GM12874 (cell line): Measurements from ENCODE around the gene C1QTNF7.

Experiments used
- TF ChIP-seq, protein P1 (sequence below): IDR thresholded peaks from 2 replicates; pipeline ENCODE4 v1.5.1; 2011; ENCODE audit warnings: low read depth, mild to moderate bottlenecking, control low read depth, low read length, moderate library complexity; ENCODE audit not compliant: insufficient read depth

C1QTNF7 gene

DNA sequence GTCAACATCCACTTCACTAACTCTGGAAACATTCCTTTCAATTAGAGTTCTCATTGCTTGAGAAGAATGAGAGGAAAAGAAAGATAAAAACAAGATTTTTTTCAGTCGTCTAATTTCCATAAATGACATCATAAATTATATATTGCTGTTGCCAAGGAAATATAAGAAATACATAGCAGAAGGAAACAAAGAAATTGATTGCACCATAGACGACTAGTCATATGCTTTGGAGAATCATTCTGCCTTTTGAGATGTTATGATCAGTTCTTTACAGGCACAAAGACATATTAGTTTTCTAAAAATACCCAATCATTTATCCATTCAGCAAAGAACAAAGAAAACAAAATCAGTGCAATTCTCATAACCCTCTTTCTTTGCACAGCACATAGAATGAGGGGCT is 672 bp upstream of the C1QTNF7 start:
- TF ChIP-seq, protein P1, sequence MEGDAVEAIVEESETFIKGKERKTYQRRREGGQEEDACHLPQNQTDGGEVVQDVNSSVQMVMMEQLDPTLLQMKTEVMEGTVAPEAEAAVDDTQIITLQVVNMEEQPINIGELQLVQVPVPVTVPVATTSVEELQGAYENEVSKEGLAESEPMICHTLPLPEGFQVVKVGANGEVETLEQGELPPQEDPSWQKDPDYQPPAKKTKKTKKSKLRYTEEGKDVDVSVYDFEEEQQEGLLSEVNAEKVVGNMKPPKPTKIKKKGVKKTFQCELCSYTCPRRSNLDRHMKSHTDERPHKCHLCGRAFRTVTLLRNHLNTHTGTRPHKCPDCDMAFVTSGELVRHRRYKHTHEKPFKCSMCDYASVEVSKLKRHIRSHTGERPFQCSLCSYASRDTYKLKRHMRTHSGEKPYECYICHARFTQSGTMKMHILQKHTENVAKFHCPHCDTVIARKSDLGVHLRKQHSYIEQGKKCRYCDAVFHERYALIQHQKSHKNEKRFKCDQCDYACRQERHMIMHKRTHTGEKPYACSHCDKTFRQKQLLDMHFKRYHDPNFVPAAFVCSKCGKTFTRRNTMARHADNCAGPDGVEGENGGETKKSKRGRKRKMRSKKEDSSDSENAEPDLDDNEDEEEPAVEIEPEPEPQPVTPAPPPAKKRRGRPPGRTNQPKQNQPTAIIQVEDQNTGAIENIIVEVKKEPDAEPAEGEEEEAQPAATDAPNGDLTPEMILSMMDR = no peak

DNA sequence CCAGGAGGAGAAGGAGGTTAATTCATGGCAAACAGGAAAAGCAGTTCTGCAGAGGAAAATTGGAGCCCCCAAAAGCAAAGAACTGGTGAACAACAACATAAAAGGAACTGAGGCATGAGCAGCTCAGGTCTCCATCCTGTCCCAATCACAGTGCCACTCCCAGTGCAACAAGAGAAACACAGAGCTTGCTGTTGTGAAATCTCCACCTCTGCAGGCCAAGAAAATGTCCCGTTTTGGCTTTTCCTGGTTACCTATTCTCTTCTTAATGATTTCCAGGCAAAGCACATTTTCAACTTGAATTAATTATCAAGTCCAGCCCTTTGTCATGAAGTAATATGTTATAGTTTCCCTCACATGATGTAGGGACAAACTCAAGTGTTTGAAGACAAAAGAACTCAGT is 778 bp downstream of the C1QTNF7 start:
- TF ChIP-seq, protein P1 = no peak

DNA sequence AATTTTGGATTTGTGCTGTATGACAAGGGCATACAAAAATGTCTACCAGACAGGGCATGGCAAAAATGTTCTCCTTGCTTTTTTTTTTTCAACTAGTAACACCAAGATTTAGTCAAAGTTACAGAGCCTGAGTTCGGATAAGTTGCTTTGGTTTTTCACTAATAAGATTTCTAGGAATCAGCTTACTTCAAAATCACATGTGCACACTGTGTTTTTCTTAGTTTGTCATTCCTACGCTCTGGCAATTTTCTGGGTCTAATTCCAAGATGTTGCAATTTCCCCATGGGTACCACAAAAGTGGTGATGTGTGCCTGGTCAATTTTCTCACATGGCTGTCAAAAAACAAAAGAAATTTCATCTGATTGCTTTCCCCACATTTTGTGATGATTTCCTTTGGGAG is 6.3 kb downstream of the C1QTNF7 start:
- TF ChIP-seq, protein P1 = no peak

DNA sequence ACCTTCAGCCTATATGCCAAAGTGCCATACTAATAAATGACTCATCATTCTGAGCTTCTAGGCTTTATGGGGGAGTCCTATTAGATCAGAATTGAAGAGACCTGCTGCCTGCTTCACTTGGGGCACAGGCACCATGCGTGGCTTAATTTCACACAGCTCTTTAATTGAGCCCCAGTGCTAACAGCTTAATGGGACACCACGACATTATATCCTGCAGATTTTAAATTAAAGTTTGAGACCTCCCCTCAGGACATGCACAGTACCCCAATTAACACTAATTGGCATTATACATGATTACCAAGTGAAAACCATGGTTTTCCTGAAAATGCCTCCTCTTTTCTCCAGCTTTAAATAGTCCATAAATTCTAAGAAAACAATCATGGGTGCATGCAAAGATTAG is 6.8 kb downstream of the C1QTNF7 start:
- TF ChIP-seq, protein P1 = no peak

DNA sequence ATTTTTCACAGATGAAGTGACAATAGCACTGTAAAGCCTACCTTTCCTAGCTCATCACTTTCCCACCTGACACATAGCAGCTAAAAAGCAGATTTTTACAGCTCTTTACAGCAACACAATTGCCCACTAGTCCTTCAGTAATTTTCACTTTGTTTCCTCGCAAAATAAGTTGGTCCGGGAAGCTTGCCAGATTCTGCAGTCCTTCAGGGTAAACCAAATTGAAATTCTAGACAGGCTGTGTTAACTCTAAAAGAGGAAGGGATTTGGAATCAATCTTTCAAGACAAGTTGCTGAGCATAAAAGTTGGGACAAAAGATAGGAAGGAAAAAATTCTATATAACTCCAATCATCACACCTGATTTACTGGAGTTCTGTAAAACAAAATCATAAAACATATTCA is 8.7 kb downstream of the C1QTNF7 start:
- TF ChIP-seq, protein P1 = no peak

DNA sequence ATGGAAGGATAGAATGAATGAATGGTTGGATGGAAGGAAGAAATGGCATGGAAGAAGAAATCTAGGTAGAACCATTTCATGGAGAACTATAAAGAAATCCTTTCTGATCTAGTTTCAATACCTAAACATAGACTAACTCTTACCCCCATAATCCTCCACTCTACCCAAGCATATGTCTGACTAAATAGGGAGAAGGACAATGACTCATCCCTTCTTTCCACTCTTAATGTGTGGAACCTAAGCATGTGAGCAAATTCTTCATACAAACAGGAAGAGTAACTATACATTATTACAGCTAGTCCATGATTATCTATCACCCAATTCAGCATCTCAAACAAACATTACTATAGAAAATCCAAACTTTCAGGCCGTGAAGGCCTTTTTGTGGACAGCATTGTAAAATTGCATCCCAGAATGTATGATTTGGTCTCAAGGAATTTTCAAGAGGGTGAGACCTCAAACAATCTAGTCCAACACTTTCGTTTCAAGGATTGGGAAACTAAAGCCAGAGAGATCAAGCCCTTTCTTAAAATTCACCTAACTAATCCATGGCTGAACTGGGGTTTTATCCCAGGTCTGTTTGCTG is 11.2 kb downstream of the C1QTNF7 start:
- TF ChIP-seq, protein P1 = no peak

DNA sequence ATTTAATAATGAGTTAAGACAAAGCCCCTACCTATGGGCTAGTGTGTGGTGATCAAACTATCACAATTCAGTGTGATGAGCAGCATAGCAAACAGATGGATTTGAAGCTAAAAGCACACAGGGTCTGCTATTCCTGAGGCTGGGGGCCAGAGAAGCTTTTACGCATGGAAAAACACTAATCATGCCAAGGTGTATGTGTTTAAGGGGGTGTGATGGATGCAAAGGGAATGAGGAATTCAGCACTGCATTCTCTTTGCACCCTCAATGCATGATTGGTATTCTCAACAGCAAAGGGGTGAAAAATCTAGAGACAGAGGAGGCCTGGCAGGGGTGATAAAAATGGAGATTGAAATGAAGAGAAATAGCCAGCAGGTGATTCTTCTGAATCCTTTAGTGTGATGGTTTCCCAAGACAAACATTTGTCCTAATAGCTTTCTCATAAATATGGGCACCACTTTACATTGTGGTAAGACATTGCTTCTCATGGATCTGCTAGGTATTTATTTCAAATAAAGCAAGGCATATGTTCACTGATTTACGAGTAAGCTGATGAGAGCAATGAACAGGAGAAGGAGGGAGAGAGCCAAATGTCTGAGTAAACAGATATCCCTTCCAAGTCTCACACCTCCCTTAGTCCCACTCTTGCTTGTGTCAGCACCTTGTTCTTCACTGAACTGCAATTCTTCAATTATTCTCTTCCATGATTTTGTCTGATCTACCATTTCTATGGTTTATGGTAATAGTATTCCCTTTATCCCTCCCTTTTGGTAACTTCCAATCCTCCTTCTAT is 15.7 kb downstream of the C1QTNF7 start:
- TF ChIP-seq, protein P1 = no peak
